Hepatocyte (in vitro differentiated cells): Measurements from ENCODE around the gene ARID2.

Experiments
- EZH2 ChIP-seq: fragments of 200-600 bp; sonication (generic); IDR thresholded peaks from 2 replicates; pipeline ENCODE4 v1.6.1; 2016; ENCODE audit warnings: antibody characterized with exemption, mild to moderate bottlenecking, borderline replicate concordance
- EZH2phosphoT487 ChIP-seq: fragments of 200-600 bp; sonication (generic); IDR thresholded peaks from one replicate; pipeline ENCODE4 v1.6.1; 2018; ENCODE audit warnings: antibody characterized with exemption, mild to moderate bottlenecking, low read depth, moderate library complexity; ENCODE audit not compliant: unreplicated experiment, severe bottlenecking
- TF ChIP-seq, protein P1 (sequence below): fragments of 200-600 bp; sonication (generic); IDR thresholded peaks from 2 replicates; pipeline ENCODE4 v1.5.1; 2016; ENCODE audit warnings: antibody characterized with exemption, mild to moderate bottlenecking; ENCODE audit not compliant: poor library complexity

DNA sequence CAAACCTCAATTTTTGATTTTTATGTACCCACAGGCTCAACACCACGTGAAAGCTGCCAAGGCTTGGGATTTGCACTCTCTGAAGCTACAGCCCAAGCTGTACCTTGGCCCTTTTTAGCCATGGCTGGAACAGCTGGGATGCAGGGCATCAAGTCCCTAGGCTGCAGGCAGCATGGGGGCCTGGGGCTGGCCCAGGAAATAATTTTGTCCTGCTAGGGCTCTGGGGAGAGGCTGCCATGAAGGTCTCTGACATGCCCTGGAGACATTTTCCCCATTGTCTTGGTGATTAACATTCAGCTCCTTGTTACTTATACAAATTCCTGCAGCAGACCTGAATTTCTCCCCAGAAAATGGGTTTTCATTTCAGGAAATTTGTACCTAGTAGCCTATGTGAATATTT is 157.2 kb downstream of the ARID2 start:
- TF ChIP-seq, protein P1, sequence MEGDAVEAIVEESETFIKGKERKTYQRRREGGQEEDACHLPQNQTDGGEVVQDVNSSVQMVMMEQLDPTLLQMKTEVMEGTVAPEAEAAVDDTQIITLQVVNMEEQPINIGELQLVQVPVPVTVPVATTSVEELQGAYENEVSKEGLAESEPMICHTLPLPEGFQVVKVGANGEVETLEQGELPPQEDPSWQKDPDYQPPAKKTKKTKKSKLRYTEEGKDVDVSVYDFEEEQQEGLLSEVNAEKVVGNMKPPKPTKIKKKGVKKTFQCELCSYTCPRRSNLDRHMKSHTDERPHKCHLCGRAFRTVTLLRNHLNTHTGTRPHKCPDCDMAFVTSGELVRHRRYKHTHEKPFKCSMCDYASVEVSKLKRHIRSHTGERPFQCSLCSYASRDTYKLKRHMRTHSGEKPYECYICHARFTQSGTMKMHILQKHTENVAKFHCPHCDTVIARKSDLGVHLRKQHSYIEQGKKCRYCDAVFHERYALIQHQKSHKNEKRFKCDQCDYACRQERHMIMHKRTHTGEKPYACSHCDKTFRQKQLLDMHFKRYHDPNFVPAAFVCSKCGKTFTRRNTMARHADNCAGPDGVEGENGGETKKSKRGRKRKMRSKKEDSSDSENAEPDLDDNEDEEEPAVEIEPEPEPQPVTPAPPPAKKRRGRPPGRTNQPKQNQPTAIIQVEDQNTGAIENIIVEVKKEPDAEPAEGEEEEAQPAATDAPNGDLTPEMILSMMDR = no peak
- TF ChIP-seq EZH2 = no peak
- no peak for TF ChIP-seq EZH2phosphoT487
